HG03095 (cell line): ENCODE results near the gene KMT5C.

Experiments used
- ATAC-seq: cut with Tn5 transposase; IDR thresholded peaks from one replicate; pipeline ENCODE4 v1.9.1; 2021; ENCODE audit warnings: moderate library complexity; ENCODE audit not compliant: unreplicated experiment

KMT5C gene

DNA sequence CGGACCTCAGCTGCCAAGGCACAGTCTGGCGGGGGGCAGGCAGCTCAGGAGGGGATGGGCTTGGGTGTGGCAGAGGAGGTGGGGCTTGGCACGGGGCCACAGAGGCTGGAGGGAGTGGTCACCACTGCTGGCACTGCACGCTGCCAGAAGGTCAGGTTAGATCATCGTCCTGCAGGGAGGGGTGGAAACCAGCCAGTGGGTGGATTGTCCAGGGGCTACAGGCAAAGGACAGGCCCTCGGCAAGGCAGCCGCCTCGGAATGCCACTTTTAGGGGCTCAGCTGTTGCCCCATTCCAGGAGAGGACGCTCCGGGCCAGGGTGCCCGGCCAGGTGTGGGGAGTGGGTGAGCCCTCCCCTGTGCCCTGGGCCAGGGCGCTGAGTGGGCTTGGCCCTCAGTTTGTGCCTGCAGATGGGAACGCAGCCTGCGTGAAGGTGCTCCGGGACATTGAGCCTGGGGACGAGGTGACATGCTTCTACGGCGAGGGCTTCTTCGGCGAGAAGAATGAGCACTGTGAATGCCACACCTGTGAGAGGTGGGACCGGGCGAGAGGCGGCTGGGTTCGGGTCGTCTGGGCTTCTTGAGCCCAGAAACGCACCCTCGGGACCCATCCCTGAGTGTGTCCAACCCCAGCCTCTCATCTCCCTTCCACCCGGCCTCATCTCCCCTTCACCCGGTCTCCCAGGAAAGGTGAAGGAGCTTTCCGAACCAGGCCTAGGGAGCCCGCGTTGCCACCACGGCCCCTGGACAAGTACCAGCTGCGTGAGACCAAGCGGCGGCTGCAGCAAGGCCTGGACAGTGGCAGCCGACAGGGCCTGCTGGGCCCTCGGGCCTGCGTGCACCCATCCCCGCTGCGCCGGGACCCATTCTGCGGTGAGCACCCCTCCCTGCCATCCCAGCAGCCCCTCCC lies 6.4 kb downstream of the KMT5C start:
- no peak for ATAC-seq

GRCh38 chr19:55346725-55347441 lies 7.2 kb downstream of the KMT5C start:
- no peak for ATAC-seq

GRCh38 chr19:55347442-55348009 lies 7.8 kb downstream of the KMT5C start:
- no peak for ATAC-seq

DNA sequence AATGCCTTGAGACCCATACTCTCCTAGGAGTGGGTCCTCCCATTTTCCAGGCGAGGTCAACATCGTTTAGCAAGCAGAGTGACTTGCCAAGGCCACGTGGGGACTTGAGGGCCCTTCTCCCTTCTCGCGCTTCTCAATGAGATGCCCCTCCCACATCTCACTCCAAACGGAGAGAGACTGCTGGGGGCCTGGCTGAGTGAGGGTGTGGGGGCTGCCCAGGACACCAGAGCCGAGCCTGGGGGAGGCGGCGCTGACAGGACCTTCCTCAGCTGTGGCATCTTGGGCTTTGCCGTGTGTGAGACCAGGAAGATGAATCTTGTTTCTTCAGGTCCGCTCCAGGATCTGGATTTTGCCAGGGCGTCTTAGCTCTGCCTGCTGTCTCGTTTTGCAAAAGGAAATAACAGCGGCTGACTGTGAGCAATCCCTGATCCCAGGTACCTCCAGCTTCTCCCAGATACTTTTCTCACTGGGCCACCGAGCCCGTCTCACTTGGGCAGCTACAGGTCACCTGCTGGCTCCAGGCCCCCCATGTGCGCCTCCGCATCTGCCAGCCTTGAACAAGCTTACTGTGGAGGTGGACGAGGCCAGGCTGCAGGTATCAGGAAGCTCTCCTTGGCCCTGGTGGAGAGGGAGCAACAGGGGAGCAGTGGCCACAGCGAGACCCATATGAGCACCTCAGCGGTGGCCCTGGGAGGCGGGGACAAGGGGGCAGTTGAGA lies 8.8 kb downstream of the KMT5C start:
- ATAC-seq = no peak

- no peak for ATAC-seq
These were observed 11.1 kb downstream of the KMT5C start for GRCh38 chr19:55350620-55351315.

GRCh38 chr19:55352040-55352439 lies 12.4 kb downstream of the KMT5C start:
- ATAC-seq = no peak

DNA sequence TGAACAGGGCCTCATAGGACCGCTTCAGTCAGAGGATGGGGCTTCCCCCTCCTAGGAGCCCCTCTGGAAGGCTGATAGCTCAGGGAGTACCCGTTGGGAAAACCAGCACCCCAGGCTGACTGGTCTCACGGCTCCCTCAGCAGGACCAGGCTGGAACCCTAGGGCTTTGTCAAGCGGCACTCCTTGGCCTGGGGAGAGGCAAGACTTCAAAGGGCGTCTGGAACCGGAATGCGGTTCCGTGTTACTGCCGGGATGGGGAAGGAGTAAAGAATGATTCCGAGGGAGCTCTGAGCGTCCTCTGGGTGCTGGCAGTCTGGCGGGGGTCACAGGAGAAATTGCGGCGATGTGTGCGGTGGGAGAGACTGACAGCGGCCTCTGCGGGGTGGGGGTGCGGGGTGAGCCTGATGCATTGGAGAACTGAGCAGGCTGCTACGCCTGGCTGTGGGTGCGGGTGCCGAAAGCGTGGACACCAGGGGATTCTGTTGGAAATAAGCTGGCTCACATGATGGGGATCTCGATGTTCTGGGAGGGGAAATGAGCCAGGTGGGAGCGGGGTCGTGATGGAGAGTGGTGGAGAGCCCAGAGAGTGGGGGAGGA lies 13.0 kb downstream of the KMT5C start:
- no peak for ATAC-seq

GRCh38 chr19:55353356-55353802 lies 13.7 kb downstream of the KMT5C start:
- no peak for ATAC-seq

- no peak for ATAC-seq
These were observed 14.4 kb downstream of the KMT5C start for GRCh38 chr19:55353803-55354697.

GRCh38 chr19:55354698-55355212 lies 15.1 kb downstream of the KMT5C start, which contains the start of gene COX6B2:
COX6B2 (minus strand) TSS chr19:55354719; CDS start chr19:55354521, 198 bp downstream.
- no peak for ATAC-seq

GRCh38 chr19:55355213-55355821 lies 15.6 kb downstream of the KMT5C start:
- no peak for ATAC-seq

GRCh38 chr19:55358493-55358892 lies 18.8 kb downstream of the KMT5C start:
- no peak for ATAC-seq

DNA sequence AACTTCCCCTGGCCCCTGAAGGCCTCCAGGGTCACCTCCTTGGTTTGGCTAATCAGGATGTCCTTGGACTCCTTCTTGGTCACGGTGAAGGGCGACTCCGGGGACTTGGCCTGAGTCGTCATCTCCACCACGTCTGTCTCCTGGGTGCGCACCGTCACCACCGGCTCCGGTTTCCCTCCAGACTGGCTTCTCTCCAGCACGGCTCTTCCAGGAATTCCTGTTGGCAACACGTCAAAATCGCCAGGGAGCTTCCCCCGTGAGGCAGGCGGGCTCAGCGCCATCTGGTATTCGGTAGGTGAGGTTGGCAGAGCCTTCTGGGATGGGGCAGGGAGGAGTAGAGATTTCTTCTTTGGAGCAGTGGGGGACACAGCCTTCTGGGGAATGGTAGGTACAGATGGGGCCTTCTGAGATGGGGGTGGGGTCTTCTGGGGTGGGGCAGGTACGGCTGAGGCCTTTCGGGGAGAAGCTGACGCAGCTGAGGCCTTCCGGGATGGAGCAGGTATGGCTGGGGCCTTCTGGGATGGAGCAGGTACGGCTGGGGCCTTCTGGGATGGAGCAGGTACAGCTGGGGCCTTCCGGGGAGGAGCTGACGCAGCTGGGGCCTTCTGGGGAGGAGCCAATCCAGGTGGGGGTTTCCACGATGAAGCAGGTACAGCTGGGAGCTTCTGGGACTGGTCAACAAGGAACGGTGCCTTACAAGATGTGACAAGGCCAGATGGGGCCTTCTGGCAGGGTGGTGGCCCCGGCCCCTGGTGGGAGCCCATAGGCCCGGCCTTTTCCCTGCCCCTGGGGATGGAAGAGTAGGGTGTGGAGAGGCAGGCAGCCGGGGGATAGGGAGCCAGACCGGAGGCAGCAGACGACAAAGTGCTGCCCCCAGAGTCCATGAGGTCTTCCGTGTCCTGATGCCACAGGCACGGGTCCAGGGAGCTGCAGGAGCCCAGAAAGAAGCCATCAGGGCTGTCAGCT lies 19.6 kb downstream of the KMT5C start:
- no peak for ATAC-seq

DNA sequence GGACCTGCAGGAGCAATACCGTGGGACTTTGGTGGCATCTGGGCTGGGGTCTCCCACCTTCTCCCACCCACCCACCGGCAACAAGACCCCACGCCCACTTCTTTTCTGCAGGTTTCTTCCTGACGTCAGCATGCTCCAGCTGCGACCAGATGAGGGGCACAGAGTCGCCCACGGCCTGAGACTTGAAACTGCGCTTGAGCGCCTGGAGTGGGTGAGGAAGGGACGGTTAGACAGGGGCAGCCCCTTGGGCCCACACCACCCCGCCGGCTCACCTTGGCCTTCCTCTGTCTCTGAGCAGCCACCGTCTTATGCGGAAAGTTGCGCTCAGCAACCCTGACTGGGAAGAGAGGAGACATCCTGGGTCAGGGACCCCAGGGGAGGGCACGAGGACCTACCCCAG lies 21.2 kb downstream of the KMT5C start:
- no peak for ATAC-seq

DNA sequence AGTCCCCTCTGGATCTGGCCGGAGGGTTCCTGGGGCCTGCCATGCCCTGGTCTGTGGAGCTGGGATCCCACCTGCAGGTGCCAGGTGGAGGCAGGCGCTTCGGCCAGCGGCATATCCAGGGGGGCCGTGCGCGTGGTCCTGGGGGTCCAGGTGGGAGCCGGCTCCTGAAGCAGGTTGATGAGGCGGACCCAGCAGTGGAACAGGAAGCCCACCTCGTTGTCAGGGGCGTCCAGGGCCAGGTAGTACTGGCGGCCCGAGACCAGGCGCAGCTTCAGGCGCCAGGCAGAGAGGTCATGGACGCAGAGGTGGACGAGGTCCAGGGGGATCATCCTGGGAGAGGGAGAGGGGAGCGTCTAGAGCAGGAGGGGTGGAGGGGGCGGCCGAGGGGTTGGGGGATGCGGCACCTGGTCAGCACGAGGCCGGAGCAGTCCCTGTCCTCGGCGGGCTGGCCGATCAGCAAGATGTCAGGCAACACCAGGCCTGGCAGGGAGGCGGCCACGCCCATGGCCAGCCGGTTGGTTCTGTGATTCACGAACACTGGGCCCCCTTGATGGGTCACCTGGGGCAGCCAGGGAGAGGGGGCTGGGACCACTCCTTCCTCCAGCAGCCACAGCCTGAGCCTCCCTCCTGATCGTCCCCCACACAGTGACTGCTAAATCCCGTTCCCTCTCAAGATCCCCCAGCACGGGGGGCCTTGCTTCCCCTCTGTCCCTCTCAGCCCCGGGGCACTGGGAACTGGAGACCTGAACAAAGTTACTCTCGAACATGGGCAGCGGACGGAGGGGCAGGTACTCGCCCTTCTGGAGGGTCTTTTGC lies 22.7 kb downstream of the KMT5C start:
- no peak for ATAC-seq

DNA sequence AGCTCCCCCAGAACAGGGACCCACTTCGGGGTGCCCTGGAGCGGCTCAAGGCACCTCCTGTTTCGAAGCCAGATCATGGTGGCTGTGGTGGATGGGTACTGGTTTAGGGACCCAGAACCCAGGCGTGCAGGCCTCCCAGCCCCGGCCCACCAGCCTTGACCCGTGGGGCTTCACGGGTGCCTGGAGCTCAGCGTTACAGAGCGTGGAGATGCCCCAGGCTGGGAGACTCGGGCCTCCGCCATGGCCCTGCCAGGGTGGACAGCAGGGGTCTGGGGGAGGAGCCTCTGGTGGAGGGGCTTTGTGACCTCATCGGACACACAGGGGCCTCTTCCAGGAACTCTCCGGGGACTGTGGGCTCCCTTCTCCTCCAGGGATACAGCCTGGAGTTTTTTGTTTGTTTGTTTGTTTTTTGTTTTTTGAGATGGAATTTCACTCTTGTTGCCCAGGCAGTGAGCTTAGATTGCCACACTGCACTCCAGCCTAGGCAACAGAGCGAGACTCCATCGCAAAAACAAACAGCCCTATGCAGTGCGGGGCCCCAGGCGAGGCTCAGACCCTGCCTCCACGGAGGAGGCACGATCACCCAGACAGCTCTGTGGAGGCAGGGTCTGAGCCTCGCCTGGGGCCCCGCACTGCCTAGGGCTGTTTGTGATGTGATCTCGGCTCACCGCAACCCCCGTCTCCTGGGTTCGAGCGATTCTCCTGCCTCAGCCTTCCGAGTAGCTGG lies 23.5 kb downstream of the KMT5C start, which contains the start of gene GARIN5B:
TSS of gene GARIN5B (minus strand) at position 271 of the 727 bp plus-strand sequence. CDS start at position 77, 194 bp downstream.
- no peak for ATAC-seq
